Uterus (tissue), 2 donors: Measurements from ENCODE around the gene VEPH1.
"Not testable (repeated sequence)": the region's sequence is repeated elsewhere in the genome, so short reads cannot be mapped to it uniquely, and the experiment has no call there.

Source experiments
- CTCF ChIP-seq, 4 experiments: fragments of 200-600 bp in 2 of 4; fragments of 450-650 bp in 2 of 4; sonication (generic) in 2 of 4; IDR thresholded peaks; one replicate each; pipeline ENCODE4 v1.5.1; 2016 to 2019; ENCODE audit warnings: antibody characterized with exemption in 4 of 4, mild to moderate bottlenecking in 2 of 4, moderate library complexity in 1 of 4
- POLR2A ChIP-seq, 2 donors: fragments of 450-650 bp; IDR thresholded peaks; one replicate each; pipeline ENCODE4 v1.6.1; 2016; ENCODE audit warnings: antibody characterized with exemption in 2 of 2, mild to moderate bottlenecking in 1 of 2, moderate library complexity in 1 of 2

- not testable (repeated sequence) for TF ChIP-seq CTCF, POLR2A (IDR thresholded peaks at IDR 0.05)
Observed at GRCh38 chr3:157348304-157349075, 154.7 kb downstream of the VEPH1 start.
